GM18526 (cell line): ENCODE results near the gene BDP1.

Experiments
- POLR2A ChIP-seq: IDR thresholded peaks from 3 replicates; pipeline ENCODE4 v1.6.1; 2011; ENCODE audit not compliant: insufficient read length; ENCODE audit errors: extremely low read depth

BDP1 gene

DNA sequence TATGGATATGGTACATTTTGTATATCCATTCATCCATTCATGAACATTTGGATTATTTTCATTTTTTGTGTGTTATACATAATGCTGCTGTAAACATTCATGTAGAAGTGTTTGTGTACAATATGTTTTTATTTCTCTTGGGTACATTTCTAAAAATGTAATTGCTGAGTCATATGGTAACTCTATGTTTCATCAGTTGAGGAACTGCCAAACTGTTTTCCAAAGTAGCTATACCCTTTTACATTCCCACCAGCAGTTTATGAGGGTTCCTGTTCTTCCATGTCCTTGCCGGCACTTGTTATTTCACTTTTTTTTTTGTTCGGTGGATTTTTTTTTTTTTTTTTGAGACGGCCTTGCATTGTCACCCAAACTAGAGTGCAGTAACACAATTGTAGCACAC, 77.7 kb downstream of the BDP1 start:
- no peak for TF ChIP-seq POLR2A

DNA sequence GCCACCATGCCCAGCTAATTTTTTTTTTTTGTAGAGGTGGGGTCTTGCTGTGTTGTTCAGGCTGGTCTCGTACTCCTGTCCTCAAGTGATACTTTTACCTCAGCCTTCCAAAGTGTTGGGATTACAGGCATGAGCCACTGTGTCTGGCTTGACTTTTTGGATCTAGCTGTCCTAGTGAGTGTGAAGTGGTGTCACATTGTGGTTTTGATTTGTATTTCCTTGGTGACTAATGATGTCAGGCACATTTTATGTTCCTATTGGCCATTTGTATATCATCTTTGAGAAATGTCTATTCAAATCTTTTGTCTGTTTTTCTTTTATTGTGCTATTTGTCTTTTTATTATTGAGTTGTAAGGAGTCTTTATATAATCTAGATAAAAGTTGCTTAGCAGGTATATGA, 78.2 kb downstream of the BDP1 start:
- TF ChIP-seq POLR2A = no peak

DNA sequence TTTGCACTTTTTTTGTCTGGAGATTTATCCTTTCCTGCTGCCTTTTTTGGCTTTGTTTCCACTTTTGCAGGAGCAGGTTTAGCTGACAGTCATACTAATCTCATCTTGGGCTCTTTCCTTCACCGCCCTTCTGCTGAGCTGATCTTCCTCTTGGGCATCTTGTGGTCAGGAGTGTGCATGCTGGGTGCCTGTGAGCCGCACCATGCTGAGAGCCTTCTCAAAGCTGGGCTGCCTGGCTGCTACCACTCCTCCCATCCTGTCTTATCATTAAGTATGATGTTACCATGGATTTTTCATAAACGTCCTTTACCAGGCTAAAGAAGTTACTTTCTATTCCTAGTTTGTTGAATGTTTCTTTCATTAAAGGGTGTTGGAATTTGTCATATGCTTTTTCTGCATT, 82.2 kb downstream of the BDP1 start:
- no peak for TF ChIP-seq POLR2A

- TF ChIP-seq POLR2A = no peak
Measured at GRCh38 chr5:71563161-71563560, 107.7 kb downstream of the BDP1 start.

DNA sequence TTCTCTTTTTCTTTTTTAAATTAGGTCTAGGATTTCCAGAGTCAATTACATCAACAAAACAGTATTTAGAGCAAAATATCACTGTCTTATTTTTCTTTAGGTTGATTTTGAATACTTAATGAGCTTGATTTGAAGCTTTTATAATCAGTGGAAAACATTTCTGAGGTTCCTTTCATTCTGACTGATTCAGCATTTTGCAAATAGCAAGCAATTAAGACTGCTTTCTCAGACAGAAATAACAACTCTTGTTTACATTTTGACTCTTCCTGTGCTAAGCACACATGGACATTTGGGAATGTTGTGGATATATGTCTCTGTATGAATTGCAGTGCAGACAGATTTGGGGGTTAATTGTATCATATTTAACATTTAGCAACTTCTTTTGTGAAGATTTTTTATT, 109.4 kb downstream of the BDP1 start:
- TF ChIP-seq POLR2A = no peak

- TF ChIP-seq POLR2A = no peak
Measured at GRCh38 chr5:71569748-71570509, 114.5 kb downstream of the BDP1 start.

DNA sequence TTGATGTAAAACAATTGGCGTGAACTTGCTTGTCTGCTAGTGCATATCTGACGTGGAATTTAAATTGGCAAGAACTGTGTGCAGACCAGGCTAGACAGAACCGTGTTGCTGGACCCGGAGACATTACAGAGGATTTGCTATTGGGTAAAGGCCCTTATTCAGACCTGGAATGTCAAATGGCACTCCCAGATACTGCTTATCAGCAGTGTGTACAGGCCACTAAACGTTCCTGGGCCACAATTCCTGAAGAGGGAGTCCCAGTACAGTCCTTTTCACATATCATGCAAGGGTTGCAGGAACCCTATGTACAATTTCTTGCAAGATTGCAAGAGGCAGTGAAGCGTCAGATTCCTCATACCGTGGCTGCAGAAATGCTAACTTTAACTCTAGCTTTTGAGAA, 118.1 kb downstream of the BDP1 start:
- TF ChIP-seq POLR2A = no peak

GRCh38 chr5:71576241-71576640, 120.8 kb downstream of the BDP1 start:
- TF ChIP-seq POLR2A = no peak

DNA sequence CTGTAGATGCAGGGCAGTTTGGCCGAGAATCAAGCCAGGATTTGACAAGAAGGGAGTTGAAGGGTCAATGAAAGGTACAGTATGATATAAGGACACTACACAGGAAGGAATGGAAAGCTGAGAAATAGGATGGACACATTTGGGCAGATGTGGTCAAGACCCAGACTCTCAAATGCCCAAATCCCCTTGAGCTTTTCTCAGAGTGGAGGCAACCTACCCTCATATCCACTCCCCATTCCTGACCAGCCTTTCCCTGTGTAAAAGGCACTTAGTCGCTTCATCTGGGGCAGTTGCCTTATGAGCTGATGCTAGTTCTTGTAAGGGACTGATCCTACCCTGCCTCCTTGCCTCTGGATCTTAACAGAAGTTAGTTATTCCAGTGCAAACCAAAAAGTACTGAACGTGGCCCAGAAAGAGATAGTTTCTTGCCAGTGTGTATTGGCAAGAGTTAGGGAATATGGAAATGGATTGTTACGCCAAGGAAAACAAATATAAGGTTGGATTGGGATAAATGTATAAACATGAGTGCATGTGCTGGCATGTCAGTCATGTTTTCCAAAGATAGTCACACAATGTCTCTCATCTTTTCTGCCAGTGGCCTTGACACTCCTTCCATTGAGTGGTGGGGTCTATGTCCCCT, 127.6 kb downstream of the BDP1 start:
- TF ChIP-seq POLR2A = no peak

GRCh38 chr5:71586052-71586940, 130.8 kb downstream of the BDP1 start:
- TF ChIP-seq POLR2A = no peak

DNA sequence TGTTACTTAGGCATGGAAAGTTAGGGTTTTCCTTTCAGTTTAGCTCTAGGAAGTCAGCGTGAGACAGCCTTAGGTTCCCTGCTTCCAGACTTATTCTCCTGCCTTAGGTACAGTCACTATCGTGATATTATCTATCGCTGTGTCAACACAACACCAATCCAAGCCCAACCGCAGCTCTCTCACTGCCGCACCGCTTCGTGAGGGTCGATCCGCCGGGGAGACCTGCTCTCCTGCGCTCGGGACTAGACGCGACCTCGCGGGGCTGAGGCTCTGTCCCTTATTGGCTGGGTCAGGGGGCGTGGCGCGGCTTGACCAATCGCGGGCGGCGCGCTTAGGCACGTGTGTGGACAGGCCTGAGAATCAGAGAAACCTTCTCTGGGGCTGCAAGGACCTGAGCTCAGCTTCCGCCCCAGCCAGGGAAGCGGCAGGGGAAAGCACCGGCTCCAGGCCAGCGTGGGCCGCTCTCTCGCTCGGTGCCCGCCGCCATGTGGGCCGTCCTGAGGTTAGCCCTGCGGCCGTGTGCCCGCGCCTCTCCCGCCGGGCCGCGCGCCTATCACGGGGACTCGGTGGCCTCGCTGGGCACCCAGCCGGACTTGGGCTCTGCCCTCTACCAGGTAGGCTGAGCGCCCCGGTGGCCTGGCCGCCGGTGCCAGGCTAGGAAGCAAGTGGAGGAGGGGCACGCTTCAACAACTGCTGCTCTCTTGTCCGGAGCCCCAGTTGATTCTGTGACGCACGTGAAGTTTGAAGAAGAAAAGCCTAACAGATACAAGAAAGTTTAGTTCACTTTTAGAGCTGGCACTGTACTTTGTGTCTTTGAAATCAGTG, 131.7 kb downstream of the BDP1 start, which contains the start of gene MCCC2:
Gene MCCC2 (plus strand): TSS at position 400 of the 825 bp plus-strand sequence. CDS start 86 bp downstream, at position 486.
- TF ChIP-seq POLR2A = peak; percentile 94

DNA sequence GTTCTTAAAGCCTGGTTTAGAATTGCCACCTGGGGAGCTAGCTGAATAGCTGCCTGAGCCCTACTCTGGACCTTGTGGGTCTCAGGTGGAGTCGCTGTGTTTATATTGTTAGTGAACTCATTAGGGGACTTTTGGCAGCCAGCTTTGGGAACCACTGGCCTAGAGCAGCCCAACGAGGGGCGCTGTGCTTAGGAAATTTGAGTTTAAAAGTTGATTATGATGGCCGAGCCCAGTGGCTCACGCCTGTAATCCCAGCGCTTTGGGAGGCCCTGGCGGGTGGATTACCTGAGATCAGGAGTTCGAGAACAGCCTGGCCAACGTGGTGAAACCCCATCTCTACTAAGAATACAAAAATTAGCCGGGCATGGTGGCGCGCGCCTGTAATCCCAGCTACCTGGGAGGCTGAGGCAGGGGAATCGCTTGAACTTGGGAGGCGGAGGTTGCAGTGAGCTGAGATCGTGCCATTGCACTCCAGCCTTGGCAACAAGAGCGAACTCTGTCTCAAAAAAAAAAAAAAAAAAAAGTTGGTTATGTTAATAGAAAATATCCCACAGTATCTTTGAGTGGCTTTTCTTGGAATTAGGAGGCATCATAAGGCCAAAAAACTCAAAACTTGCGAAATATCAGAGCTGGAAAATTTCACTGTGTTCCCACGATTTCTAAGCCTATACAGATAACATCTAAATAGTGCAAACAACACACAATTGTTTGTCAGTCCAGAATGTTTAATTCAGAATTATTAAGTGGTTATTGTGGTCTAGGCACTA, 132.5 kb downstream of the BDP1 start:
- TF ChIP-seq POLR2A = no peak

DNA sequence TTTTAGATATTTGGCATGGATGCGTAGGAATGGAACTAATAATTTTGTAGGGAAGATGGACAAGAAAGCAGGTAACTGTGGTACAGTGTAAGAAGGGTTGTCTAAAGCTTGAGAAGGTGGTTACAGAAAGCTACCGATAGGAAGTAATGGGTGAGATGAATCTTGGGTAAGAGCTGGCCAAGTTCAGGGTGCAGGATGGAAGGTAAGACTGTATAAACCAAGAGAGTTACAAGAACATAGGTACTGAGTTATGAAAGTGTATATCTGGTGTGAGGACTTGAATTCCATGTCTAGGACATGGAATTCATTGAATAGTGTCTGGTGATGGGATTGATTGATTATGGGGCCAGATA, 133.1 kb downstream of the BDP1 start:
- no peak for TF ChIP-seq POLR2A

GRCh38 chr5:71589903-71590302, 134.5 kb downstream of the BDP1 start:
- TF ChIP-seq POLR2A = no peak

DNA sequence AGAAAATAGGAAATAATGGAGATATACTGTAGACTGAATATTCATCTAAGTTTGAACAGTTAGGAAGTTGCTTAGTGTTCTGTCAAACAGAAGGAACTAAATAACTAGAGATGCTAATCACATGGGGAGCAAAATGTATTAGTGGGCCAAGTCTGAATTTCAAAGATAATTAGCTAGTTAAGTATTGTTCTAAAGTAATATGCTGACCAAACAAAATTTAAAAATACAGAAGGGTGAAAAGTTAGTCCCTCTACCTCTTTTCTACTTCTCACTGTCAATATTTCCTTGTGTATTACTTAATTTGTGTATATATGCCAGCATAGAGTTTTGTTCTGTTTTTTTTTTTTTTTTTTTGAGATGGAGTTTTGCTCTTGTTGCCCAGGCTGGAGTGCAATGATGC, 135.6 kb downstream of the BDP1 start:
- TF ChIP-seq POLR2A = no peak

GRCh38 chr5:71596169-71596568, 140.7 kb downstream of the BDP1 start:
- no peak for TF ChIP-seq POLR2A
